Right lobe of liver (tissue), 6 donors: ENCODE results near the gene IREB2. TPM values are rescaled to one million over a fixed set of nuclear protein-coding genes. Genes with fewer than 3 reads are reported as not detected.

ENCODE experiments used
- ATAC-seq, 4 donors: fragments of 200-7000 bp; cut with Tn5 transposase; one replicate each; pipeline ENCODE4 v1.9.1; 2020; ENCODE audit warnings: mild to moderate bottlenecking in 4 of 4, moderate library complexity in 4 of 4
- DNase-seq, 3 donors: peaks; one replicate each; pipeline ENCODE4 v3.0.0-alpha.2; 2020
- H3K27ac ChIP-seq, 3 donors: fragments of 200-600 bp; one replicate each; pipeline ENCODE4 v1.8.0; 2022
- H3K27me3 ChIP-seq, 2 donors: fragments of 200-600 bp; one replicate each; pipeline ENCODE4 v1.8.0; 2022
- H3K36me3 ChIP-seq, 4 donors: fragments of 200-600 bp; sonication (generic) in 1 of 4; one replicate each; pipeline versions ENCODE4 v1.5.1 to v1.8.0; 2017 to 2022; ENCODE audit warnings: control low read depth in 1 of 4
- H3K4me1 ChIP-seq, 4 donors: fragments of 200-600 bp; sonication (generic) in 1 of 4; one replicate each; pipeline versions ENCODE4 v1.5.1 to v1.8.0; 2017 to 2022; ENCODE audit warnings: control low read depth in 1 of 4
- H3K4me3 ChIP-seq, 3 donors: fragments of 200-600 bp; one replicate each; pipeline ENCODE4 v1.8.0; 2022
- H3K9me3 ChIP-seq, 4 donors: fragments of 200-600 bp; sonication (generic) in 1 of 4; one replicate each; pipeline versions ENCODE4 v1.5.1 to v1.8.0; 2017 to 2022; ENCODE audit warnings: control low read depth in 1 of 4
- POLR2A ChIP-seq: fragments of 450-650 bp; IDR thresholded peaks from one replicate; pipeline ENCODE4 v1.6.1; 2017; ENCODE audit warnings: antibody characterized with exemption, mild to moderate bottlenecking
- WGBS: methylation state at CpG from one replicate; pipeline ENCODE4 v1.1.6; 2018; ENCODE audit warnings: low coverage, low lambda C conversion rate; ENCODE audit not compliant: insufficient coverage; ENCODE audit errors: missing lambda C conversion rate; 5-methylcytosine and 5-hydroxymethylcytosine counted together
- intact Hi-C, 2 donors: fragments of 100-400 bp; cut with DNase I; formaldehyde crosslinking; loops; one replicate each; pipeline versions ENCODE4 v1.11.2 to v1.14.1; 2022
- total RNA-seq, 6 experiments: library from RNA; depleted of rRNA in 2 of 6; stranded (reverse); fragments of >200 nt in 2 of 6; fragmentation: NEBNext Ultra II Directional in 3 of 6; extraction: Animal tissue kit (Norgen Biotek cat#: 25700) in 3 of 6; gene quantifications; one replicate each; pipeline versions ENCODE4 v1.1.0 to v1.2.4, GENCODE V29; 2016 to 2023
- TF ChIP-seq, protein P1 (sequence below), 4 donors: fragments of 200-600 bp in 3 of 4; fragments of 450-650 bp in 1 of 4; IDR thresholded peaks; one replicate each; pipeline versions ENCODE4 v1.5.1 to v1.8.0; 2016 to 2022; ENCODE audit warnings: antibody characterized with exemption in 4 of 4, mild to moderate bottlenecking in 2 of 4
- donor health status: DM: no; HTN: yes; CAD: no.
- donor health status: DM: no; HTN: no; CAD: no.
- donor health status: DM: no; HTN: no; CAD: no.
- donor health status: DM: no; HTN: yes; CAD: no.
- donor health status: DM: no; HTN: yes; CAD: no.

IREB2 gene
- total RNA-seq, 6 experiments from 2014 or later: 17.1 to 36.2 (median 25.6) TPM

- intact Hi-C loops: no loop called here
- H3K4me3 ChIP-seq: no peak overlapping the region
- TF ChIP-seq, protein P1, sequence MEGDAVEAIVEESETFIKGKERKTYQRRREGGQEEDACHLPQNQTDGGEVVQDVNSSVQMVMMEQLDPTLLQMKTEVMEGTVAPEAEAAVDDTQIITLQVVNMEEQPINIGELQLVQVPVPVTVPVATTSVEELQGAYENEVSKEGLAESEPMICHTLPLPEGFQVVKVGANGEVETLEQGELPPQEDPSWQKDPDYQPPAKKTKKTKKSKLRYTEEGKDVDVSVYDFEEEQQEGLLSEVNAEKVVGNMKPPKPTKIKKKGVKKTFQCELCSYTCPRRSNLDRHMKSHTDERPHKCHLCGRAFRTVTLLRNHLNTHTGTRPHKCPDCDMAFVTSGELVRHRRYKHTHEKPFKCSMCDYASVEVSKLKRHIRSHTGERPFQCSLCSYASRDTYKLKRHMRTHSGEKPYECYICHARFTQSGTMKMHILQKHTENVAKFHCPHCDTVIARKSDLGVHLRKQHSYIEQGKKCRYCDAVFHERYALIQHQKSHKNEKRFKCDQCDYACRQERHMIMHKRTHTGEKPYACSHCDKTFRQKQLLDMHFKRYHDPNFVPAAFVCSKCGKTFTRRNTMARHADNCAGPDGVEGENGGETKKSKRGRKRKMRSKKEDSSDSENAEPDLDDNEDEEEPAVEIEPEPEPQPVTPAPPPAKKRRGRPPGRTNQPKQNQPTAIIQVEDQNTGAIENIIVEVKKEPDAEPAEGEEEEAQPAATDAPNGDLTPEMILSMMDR (IDR thresholded peaks at IDR 0.05): no peak
- TF ChIP-seq POLR2A: no peak
- H3K9me3 ChIP-seq: no peaks in the 10 kb centered on the region
- H3K36me3 ChIP-seq: peaks cover 0 to 3% (median 0%) of the 10 kb centered on the region in 4 donors
- H3K27ac ChIP-seq: no peak overlapping the region
- DNase-seq (no peak), ATAC-seq (no peak)
- no peaks in the 10 kb centered on the region for H3K27me3 ChIP-seq
- H3K4me1 ChIP-seq: peaks cover 0 to 30% (median 15%) of the 10 kb centered on the region in 4 donors
- WGBS: no CpG with 5 or more reads among the region's 5 CpGs
These were observed 12.4 kb downstream of the IREB2 start for GRCh38 chr15:78450285-78450858.

DNA sequence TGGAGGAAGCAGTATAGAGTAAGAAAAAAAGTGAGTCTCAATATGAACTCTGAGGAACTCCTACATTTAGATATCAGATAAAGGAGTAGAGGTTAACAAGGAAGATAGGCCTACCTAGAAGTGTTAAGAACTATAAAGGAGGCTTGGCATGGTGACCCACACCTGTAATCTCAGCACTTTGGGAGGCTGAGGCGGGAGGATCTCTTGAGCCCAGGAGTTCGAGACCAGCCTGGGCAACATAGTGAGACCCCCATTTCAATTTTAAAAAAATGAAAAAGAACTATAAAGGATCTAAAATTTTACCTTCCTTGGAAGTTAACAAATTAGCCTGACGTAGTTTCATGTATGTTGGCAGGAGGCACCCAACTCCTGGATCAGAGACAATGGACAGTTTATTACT, 14.5 kb downstream of the IREB2 start:
- H3K27ac ChIP-seq: no peak overlapping the region
- intact Hi-C loops: no loop called here
- H3K4me3 ChIP-seq: no peak overlapping the region
- peaks cover 0 to 43% (median 15%) of the 10 kb centered on the region in 4 donors for H3K4me1 ChIP-seq
- ATAC-seq: no peak
- no peaks in the 10 kb centered on the region for H3K27me3 ChIP-seq
- TF ChIP-seq, protein P1 (IDR thresholded peaks at IDR 0.05): no peak
- no peak for TF ChIP-seq POLR2A
- WGBS: 100% methylated on average over 3 of the region's 3 CpGs
- no peaks in the 10 kb centered on the region for H3K9me3 ChIP-seq
- no peaks in the 10 kb centered on the region for H3K36me3 ChIP-seq
- DNase-seq: no peak

GRCh38 chr15:78453447-78453846, 15.4 kb downstream of the IREB2 start:
- intact Hi-C loops: no loop called here
- Histone ChIP-seq H3K4me3 (no peak overlapping the region), H3K27me3 (no peaks in the 10 kb centered on the region), H3K9me3 (no peaks in the 10 kb centered on the region), H3K27ac (no peak overlapping the region), H3K36me3 (no peaks in the 10 kb centered on the region), H3K4me1 (peaks cover 0 to 35% (median 11%) of the 10 kb centered on the region in 4 donors)
- DNase-seq (no peak), ATAC-seq (peak in 3 of 4 donors; percentile 28 to 44 (median 32))
- TF ChIP-seq, protein P1 (IDR thresholded peaks at IDR 0.05): no peak
- no peak for TF ChIP-seq POLR2A
- WGBS: 48% methylated on average over 2 of the region's 2 CpGs

- no peak for DNase-seq
- H3K4me1 ChIP-seq: peaks cover 0 to 20% (median 4%) of the 10 kb centered on the region in 4 donors
- peak; percentile 40 to 74 (median 47) for ATAC-seq
- no peak overlapping the region for H3K4me3 ChIP-seq
- H3K27me3 ChIP-seq: no peaks in the 10 kb centered on the region
- intact Hi-C loops: no loop called here
- no peaks in the 10 kb centered on the region for H3K36me3 ChIP-seq
- 80% methylated on average over 5 of the region's 5 CpGs for WGBS
- no peak overlapping the region for H3K27ac ChIP-seq
- TF ChIP-seq, protein P1 (IDR thresholded peaks at IDR 0.05): no peak
- no peak for TF ChIP-seq POLR2A
- H3K9me3 ChIP-seq: no peaks in the 10 kb centered on the region
These were observed 17.0 kb downstream of the IREB2 start for GRCh38 chr15:78454992-78455391.
